SK-N-SH treated with all-trans-retinoic acid at 6 μM for 48 hours (cell line): ENCODE results near the gene SYN1.

Source experiments
- ATAC-seq: fragments of 200-7000 bp; cut with Tn5 transposase; 3 replicates; pipeline ENCODE4 v1.9.1; 2020; ENCODE audit warnings: mild to moderate bottlenecking, moderate library complexity
- ARNTL ChIP-seq: fragments of 450-650 bp; formaldehyde crosslinking; IDR thresholded peaks from 2 replicates; pipeline ENCODE4 v1.5.0; 2020; ENCODE audit warnings: low read depth, mild to moderate bottlenecking, moderate library complexity, borderline replicate concordance
- BACH2 ChIP-seq: fragments of 250-450 bp; sonication (Bioruptor Pico); IDR thresholded peaks from 2 replicates; pipeline ENCODE4 v1.9.0; 2021; ENCODE audit warnings: mild to moderate bottlenecking, borderline replicate concordance
- CSDC2 ChIP-seq: fragments of 250-450 bp; sonication (Bioruptor Pico); IDR thresholded peaks from 2 replicates; pipeline ENCODE4 v1.5.0; 2020; ENCODE audit warnings: mild to moderate bottlenecking, moderate library complexity
- CSRNP3 ChIP-seq: fragments of 250-450 bp; sonication (Bioruptor Pico); IDR thresholded peaks from 2 replicates; pipeline ENCODE4 v1.5.1; 2021; ENCODE audit warnings: mild to moderate bottlenecking, moderate library complexity
- ESRRG ChIP-seq: fragments of 250-450 bp; sonication (Bioruptor Pico); IDR thresholded peaks from 2 replicates; pipeline ENCODE4 v1.6.1; 2021; ENCODE audit warnings: mild to moderate bottlenecking
- GLIS3 ChIP-seq: fragments of 250-450 bp; sonication (Bioruptor Pico); IDR thresholded peaks from 2 replicates; pipeline ENCODE4 v1.5.0; 2020; ENCODE audit warnings: mild to moderate bottlenecking, moderate library complexity
- ISL1 ChIP-seq: fragments of 250-450 bp; sonication (Bioruptor Pico); IDR thresholded peaks from 2 replicates; pipeline ENCODE4 v2.1.2; 2022; ENCODE audit warnings: mild to moderate bottlenecking, moderate library complexity
- OSR1 ChIP-seq: fragments of 250-450 bp; sonication (Bioruptor Pico); IDR thresholded peaks from 2 replicates; pipeline ENCODE4 v1.8.0; 2022; ENCODE audit warnings: moderate library complexity, mild to moderate bottlenecking, inconsistent platforms
- PPARA ChIP-seq: fragments of 250-450 bp; sonication (Bioruptor Pico); IDR thresholded peaks from 2 replicates; pipeline ENCODE4 v1.5.0; 2020; ENCODE audit warnings: mild to moderate bottlenecking, borderline replicate concordance
- RARB ChIP-seq: fragments of 250-450 bp; sonication (Bioruptor Pico); IDR thresholded peaks from 2 replicates; pipeline ENCODE4 v1.8.0; 2021; ENCODE audit warnings: mild to moderate bottlenecking, moderate library complexity
- TCF4 ChIP-seq: fragments of 250-450 bp; sonication (Bioruptor Pico); IDR thresholded peaks from 2 replicates; pipeline ENCODE4 v1.8.0; 2021; ENCODE audit warnings: mild to moderate bottlenecking, moderate library complexity, borderline replicate concordance
- TOX ChIP-seq: fragments of 250-450 bp; sonication (Bioruptor Pico); IDR thresholded peaks from 2 replicates; pipeline ENCODE4 v1.8.0; 2021; ENCODE audit warnings: mild to moderate bottlenecking, moderate library complexity, borderline replicate concordance
- ZFP30 ChIP-seq: fragments of 450-650 bp; formaldehyde crosslinking; IDR thresholded peaks from 2 replicates; pipeline ENCODE4 v1.5.0; 2022; ENCODE audit warnings: mild to moderate bottlenecking, moderate library complexity
- ZNF565 ChIP-seq: fragments of 450-650 bp; formaldehyde crosslinking; conservative IDR thresholded peaks from 2 replicates; pipeline ENCODE4 v1.5.0; 2020; ENCODE audit warnings: low read depth, mild to moderate bottlenecking, moderate library complexity
- ZNF70 ChIP-seq: fragments of 450-650 bp; formaldehyde crosslinking; IDR thresholded peaks from 2 replicates; pipeline ENCODE4 v1.5.0; 2020; ENCODE audit warnings: mild to moderate bottlenecking, moderate library complexity
- TF ChIP-seq, protein P1 (sequence below): fragments of 250-450 bp; sonication (Bioruptor Pico); IDR thresholded peaks from 2 replicates; pipeline ENCODE4 v1.5.0; 2020; ENCODE audit warnings: mild to moderate bottlenecking, moderate library complexity
- TF ChIP-seq, protein P2 (sequence below): fragments of 250-450 bp; sonication (Bioruptor Pico); IDR thresholded peaks from 2 replicates; pipeline ENCODE4 v1.8.0; 2020; ENCODE audit warnings: mild to moderate bottlenecking, moderate library complexity, borderline replicate concordance

SYN1 gene

GRCh38 chrX:47586043-47586787 lies 33.4 kb downstream of the SYN1 start:
- no peak for ATAC-seq
- TF ChIP-seq PPARA (no peak), GLIS3 (CRISPR knock-in tag) (no peak), ESRRG (no peak), ARNTL (CRISPR knock-in tag) (no peak), RARB (CRISPR knock-in tag) (no peak), ZNF565 (CRISPR knock-in tag) (no peak), TCF4 (no peak)
- TF ChIP-seq, protein P1, sequence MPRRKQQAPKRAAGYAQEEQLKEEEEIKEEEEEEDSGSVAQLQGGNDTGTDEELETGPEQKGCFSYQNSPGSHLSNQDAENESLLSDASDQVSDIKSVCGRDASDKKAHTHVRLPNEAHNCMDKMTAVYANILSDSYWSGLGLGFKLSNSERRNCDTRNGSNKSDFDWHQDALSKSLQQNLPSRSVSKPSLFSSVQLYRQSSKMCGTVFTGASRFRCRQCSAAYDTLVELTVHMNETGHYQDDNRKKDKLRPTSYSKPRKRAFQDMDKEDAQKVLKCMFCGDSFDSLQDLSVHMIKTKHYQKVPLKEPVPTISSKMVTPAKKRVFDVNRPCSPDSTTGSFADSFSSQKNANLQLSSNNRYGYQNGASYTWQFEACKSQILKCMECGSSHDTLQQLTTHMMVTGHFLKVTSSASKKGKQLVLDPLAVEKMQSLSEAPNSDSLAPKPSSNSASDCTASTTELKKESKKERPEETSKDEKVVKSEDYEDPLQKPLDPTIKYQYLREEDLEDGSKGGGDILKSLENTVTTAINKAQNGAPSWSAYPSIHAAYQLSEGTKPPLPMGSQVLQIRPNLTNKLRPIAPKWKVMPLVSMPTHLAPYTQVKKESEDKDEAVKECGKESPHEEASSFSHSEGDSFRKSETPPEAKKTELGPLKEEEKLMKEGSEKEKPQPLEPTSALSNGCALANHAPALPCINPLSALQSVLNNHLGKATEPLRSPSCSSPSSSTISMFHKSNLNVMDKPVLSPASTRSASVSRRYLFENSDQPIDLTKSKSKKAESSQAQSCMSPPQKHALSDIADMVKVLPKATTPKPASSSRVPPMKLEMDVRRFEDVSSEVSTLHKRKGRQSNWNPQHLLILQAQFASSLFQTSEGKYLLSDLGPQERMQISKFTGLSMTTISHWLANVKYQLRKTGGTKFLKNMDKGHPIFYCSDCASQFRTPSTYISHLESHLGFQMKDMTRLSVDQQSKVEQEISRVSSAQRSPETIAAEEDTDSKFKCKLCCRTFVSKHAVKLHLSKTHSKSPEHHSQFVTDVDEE (CRISPR knock-in tag): no peak

GRCh38 chrX:47585273-47585672 lies 34.4 kb downstream of the SYN1 start:
- ATAC-seq: no peak
- no peak for TF ChIP-seq PPARA
- TF ChIP-seq ISL1: no peak
- TF ChIP-seq GLIS3 (CRISPR knock-in tag): no peak
- TF ChIP-seq, protein P2, sequence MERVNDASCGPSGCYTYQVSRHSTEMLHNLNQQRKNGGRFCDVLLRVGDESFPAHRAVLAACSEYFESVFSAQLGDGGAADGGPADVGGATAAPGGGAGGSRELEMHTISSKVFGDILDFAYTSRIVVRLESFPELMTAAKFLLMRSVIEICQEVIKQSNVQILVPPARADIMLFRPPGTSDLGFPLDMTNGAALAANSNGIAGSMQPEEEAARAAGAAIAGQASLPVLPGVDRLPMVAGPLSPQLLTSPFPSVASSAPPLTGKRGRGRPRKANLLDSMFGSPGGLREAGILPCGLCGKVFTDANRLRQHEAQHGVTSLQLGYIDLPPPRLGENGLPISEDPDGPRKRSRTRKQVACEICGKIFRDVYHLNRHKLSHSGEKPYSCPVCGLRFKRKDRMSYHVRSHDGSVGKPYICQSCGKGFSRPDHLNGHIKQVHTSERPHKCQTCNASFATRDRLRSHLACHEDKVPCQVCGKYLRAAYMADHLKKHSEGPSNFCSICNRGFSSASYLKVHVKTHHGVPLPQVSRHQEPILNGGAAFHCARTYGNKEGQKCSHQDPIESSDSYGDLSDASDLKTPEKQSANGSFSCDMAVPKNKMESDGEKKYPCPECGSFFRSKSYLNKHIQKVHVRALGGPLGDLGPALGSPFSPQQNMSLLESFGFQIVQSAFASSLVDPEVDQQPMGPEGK (CRISPR knock-in tag): no peak
- TF ChIP-seq OSR1 (CRISPR knock-in tag): no peak
- TF ChIP-seq ZFP30 (CRISPR knock-in tag): no peak
- TF ChIP-seq RARB (CRISPR knock-in tag): no peak

GRCh38 chrX:47584714-47585113 lies 34.9 kb downstream of the SYN1 start:
- TF ChIP-seq OSR1 (CRISPR knock-in tag) (no peak), TOX (CRISPR knock-in tag) (no peak), CSRNP3 (no peak), ZNF70 (no peak), CSDC2 (CRISPR knock-in tag) (no peak), BACH2 (CRISPR knock-in tag) (no peak), ZFP30 (CRISPR knock-in tag) (no peak)
- TF ChIP-seq, protein P1 (CRISPR knock-in tag): no peak
- no peak for ATAC-seq

GRCh38 chrX:47583240-47583861 lies 36.3 kb downstream of the SYN1 start:
- no peak for TF ChIP-seq RARB (CRISPR knock-in tag)
- no peak for TF ChIP-seq ZNF70
- no peak for TF ChIP-seq TCF4
- TF ChIP-seq BACH2 (CRISPR knock-in tag): no peak
- no peak for TF ChIP-seq CSRNP3

More at GRCh38 chrX:47583240-47583861, 36.3 kb downstream of the SYN1 start:
- no peak for ATAC-seq
